ACC112 (cell line): Measurements from ENCODE around the gene C19orf47.
A peak's percentile ranks its signal among the peaks of the same experiment; 100 is the strongest.

Source experiments
- H2AFZ ChIP-seq: fragments of 200-600 bp; sonication (generic); one replicate; pipeline ENCODE4 v1.6.0; 2017; ENCODE audit warnings: antibody characterized with exemption, low read length; ENCODE audit not compliant: unreplicated experiment
- H3K27ac ChIP-seq: fragments of 200-600 bp; sonication (generic); 2 replicates; pipeline ENCODE4 v1.5.1; 2014; ENCODE audit warnings: low read depth, mild to moderate bottlenecking, antibody characterized with exemption, low read length, moderate library complexity
- H3K27me3 ChIP-seq: fragments of 200-600 bp; sonication (generic); 2 replicates; pipeline ENCODE4 v1.6.1; 2014; ENCODE audit warnings: mild to moderate bottlenecking, antibody characterized with exemption, low read length, moderate library complexity, mixed read lengths; ENCODE audit not compliant: insufficient read depth
- H3K36me3 ChIP-seq: fragments of 200-600 bp; sonication (generic); 2 replicates; pipeline ENCODE4 v1.6.1; 2016; ENCODE audit warnings: mild to moderate bottlenecking, antibody characterized with exemption, low read length, moderate library complexity, mixed read lengths; ENCODE audit not compliant: insufficient read depth
- H3K4me1 ChIP-seq: fragments of 200-600 bp; sonication (generic); one replicate; pipeline ENCODE4 v1.6.1; 2016; ENCODE audit warnings: low read length, mixed read lengths; ENCODE audit not compliant: insufficient read depth, unreplicated experiment, control insufficient read depth
- H3K4me3 ChIP-seq: fragments of 200-600 bp; sonication (generic); 2 replicates; pipeline ENCODE4 v1.5.1; 2014; ENCODE audit warnings: mild to moderate bottlenecking, low read depth, low read length
- H3K79me2 ChIP-seq: fragments of 200-600 bp; sonication (generic); one replicate; pipeline ENCODE4 v1.6.0; 2016; ENCODE audit warnings: low read length; ENCODE audit not compliant: control insufficient read depth, unreplicated experiment, insufficient read depth

The C19orf47 gene

DNA sequence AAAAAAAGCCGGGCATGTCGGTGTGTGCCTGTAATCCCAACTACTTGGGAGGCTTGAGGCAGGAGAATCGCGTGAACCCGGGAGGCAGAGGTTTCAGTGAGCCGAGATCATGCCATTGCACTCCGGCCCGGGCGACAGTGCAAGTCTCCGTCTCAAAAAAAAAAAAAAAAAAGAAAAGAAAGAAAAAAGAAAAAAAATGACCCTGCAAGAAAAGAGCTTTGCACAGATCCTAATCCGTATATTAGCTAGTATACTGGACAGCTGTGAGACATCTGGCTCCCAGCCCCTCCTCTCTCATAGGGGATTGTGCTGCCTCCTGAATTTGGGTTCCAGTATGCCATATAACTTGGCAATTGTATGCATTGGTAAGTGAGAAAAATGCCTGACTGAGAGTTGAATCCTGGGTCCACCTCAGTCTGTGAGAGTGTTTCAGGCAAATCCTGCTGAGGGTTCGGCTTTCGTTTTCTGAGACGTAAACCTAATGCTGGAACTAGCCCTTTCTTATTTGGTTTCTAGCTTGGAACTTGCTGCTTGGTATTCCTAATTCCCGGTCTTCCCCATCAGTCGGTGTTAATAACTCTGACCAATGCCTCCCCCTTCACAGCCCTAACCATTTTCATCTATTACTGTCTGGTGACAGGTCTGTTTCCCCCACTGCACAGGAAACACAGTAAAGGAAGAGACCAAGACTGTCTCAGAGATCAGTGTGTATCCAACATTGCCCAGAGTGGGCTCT, 61.8 kb downstream of the C19orf47 start:
- Histone ChIP-seq H3K27me3 (no peaks in the 10 kb centered on the region), H2AFZ (peak overlapping the region; percentile 98), H3K79me2 (peaks cover 35% of the 10 kb centered on the region), H3K36me3 (no peaks in the 10 kb centered on the region), H3K4me3 (peak overlapping the region; percentile 68), H3K4me1 (peaks cover 13% of the 10 kb centered on the region), H3K27ac (no peak overlapping the region; the same call in 1 of the 2 replicates)

- H3K4me3 ChIP-seq: peak overlapping the region; percentile 85
- no peaks in the 10 kb centered on the region for H3K36me3 ChIP-seq
- peaks cover 43% of the 10 kb centered on the region for H3K79me2 ChIP-seq
- peak overlapping the region; percentile 90 for H2AFZ ChIP-seq
- peak overlapping the region; percentile 81 for H3K27ac ChIP-seq
- no peaks in the 10 kb centered on the region for H3K27me3 ChIP-seq
- peaks cover 13% of the 10 kb centered on the region for H3K4me1 ChIP-seq
Observed at GRCh38 chr19:40285353-40286234, 62.6 kb downstream of the C19orf47 start.

GRCh38 chr19:40284501-40285352, 63.5 kb downstream of the C19orf47 start, which contains the start of gene AKT2:
AKT2 (minus strand) TSS chr19:40285345; CDS start chr19:40265267, 20,078 bp downstream.
- peak within 1 kb of the TSS; percentile 85 for H3K4me3 ChIP-seq
- peak within 1 kb of the TSS; percentile 90 for H2AFZ ChIP-seq
- peak within 1 kb of the TSS; percentile 81 for H3K27ac ChIP-seq
- H3K79me2 ChIP-seq: peaks cover 51% of the 10 kb centered on the region
- H3K36me3 ChIP-seq: no peaks in the 10 kb centered on the region
- peaks cover 13% of the 10 kb centered on the region for H3K4me1 ChIP-seq
- no peaks in the 10 kb centered on the region for H3K27me3 ChIP-seq

- no peaks in the 10 kb centered on the region for H3K27me3 ChIP-seq
- H3K27ac ChIP-seq: peak overlapping the region; percentile 72
- H3K4me1 ChIP-seq: peaks cover 13% of the 10 kb centered on the region
- peaks cover 57% of the 10 kb centered on the region for H3K79me2 ChIP-seq
- no peaks in the 10 kb centered on the region for H3K36me3 ChIP-seq
- no peak overlapping the region for H2AFZ ChIP-seq
- peak overlapping the region; percentile 85 for H3K4me3 ChIP-seq
Observed at GRCh38 chr19:40284251-40284500, 64.0 kb downstream of the C19orf47 start.

GRCh38 chr19:40283414-40284250, 64.6 kb downstream of the C19orf47 start:
- no peak overlapping the region for H2AFZ ChIP-seq
- H3K4me1 ChIP-seq: peaks cover 13% of the 10 kb centered on the region
- no peaks in the 10 kb centered on the region for H3K27me3 ChIP-seq
- H3K4me3 ChIP-seq: peak overlapping the region; percentile 85
- H3K79me2 ChIP-seq: peaks cover 61% of the 10 kb centered on the region
- peak overlapping the region; percentile 72 for H3K27ac ChIP-seq
- no peaks in the 10 kb centered on the region for H3K36me3 ChIP-seq

DNA sequence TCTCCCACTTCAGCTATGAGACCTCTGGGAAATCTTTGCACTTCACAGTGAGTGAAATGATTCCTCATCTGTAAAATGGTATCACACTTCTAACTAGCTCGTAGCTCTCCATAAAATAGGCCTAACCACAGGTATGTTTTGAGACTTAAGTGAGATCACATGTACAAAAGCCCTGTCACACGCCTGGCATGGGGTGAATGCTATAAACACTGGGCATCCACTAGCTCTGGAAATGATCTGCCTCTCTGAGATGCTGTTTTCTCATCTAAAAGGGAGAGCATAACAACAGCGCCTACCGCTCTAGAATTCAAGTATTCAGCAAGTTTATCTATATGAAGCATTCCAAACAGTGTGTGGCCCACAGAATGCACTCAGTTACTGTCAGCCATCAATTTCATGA, 65.3 kb downstream of the C19orf47 start:
- no peaks in the 10 kb centered on the region for H3K27me3 ChIP-seq
- H3K36me3 ChIP-seq: no peaks in the 10 kb centered on the region
- no peak overlapping the region for H3K4me3 ChIP-seq
- peaks cover 68% of the 10 kb centered on the region for H3K79me2 ChIP-seq
- H3K4me1 ChIP-seq: peaks cover 13% of the 10 kb centered on the region
- no peak overlapping the region for H3K27ac ChIP-seq
- no peak overlapping the region for H2AFZ ChIP-seq

DNA sequence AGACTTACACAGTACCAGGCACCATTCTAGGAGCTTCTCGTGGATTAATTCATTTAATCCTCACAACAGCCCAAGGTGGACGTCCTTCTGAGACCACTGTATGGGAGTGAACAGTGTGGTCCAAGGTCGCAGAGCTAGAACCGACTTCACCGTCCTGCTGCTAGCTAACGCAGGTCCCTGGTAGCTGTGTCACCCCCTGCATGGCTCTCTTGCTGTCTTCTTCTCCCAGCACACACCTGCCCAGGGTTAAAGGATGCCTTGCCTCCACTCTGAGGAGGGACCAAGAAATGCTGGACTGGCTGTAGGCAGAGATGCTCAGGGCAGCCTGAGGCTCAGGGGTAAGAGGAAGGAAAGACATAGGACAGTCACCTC, 66.0 kb downstream of the C19orf47 start:
- Histone ChIP-seq H3K79me2 (peaks cover 74% of the 10 kb centered on the region), H3K27me3 (no peaks in the 10 kb centered on the region), H3K4me1 (peaks cover 13% of the 10 kb centered on the region), H2AFZ (no peak overlapping the region), H3K4me3 (no peak overlapping the region), H3K27ac (no peak overlapping the region), H3K36me3 (no peaks in the 10 kb centered on the region)

DNA sequence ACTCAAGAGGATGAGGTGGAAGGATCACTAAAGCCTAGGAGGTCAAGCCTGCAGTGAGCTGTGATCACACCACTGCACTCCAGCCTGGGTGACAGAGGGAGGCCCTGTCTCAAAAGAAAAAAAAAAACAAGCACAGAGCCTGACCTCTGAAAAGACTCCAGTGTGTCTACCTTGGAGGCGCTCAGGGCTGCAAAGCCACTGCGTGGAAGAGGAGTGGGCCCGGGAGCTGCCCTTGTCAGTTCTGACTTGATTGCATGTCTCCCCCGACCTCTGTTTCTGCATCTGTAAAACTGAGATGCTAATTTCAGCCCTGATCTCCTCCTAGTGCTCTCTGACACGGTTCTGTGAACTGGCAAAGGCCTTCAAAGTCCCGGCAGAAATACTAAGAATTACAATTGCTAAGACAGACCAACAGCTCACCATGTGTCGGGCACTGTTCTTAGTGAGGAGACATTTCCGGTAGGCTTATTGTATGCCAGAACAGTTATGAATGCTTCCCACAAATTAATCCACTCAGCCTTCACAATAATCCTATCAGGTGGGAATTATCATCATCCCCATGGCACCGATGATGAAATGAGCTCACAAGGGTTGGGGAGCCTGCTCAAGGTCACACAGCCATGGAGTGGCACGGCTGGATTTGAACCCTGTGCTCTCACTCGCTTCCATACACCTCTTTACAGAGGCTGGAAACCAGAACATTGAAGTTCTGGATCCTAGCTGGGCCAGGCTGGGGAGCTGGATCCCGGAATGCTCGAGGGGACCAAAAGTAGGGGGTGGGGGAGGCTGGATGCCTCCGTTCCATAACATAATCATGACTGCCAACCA, 66.6 kb downstream of the C19orf47 start:
- no peak overlapping the region for H3K27ac ChIP-seq
- no peak overlapping the region for H2AFZ ChIP-seq
- no peak overlapping the region for H3K4me3 ChIP-seq
- H3K36me3 ChIP-seq: no peaks in the 10 kb centered on the region
- H3K79me2 ChIP-seq: peaks cover 76% of the 10 kb centered on the region
- no peaks in the 10 kb centered on the region for H3K27me3 ChIP-seq
- H3K4me1 ChIP-seq: peaks cover 12% of the 10 kb centered on the region

DNA sequence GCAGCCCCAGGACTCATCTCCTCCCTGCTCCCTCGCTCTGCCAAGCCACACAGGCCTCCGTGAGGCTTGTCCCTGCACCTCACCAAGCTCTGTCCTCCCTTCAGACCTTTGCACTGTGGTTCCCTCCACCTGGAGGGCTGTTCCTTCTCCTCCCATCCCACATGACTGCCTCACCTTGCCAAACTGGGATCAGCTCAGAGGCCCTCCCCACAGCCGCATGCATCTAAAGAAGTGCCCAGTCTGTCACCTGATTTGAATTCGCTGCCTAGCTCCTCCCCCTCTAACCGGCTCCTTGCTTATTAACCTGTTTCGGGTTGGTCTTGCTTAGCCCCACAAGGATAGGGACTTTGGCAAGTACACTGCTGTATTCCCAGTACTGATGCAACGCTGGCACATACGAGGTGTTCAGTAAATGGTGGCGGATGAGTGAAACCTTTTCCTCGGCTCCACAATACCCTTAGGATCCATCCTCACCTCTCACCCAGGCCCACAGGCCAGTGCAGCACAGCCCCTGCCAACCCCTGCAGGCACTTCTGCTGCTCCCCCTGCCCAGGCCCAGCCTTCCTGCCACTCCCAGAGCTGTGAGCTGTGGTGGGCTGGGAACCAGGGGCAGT, 67.5 kb downstream of the C19orf47 start:
- Histone ChIP-seq H3K4me1 (peaks cover 7% of the 10 kb centered on the region), H2AFZ (no peak overlapping the region), H3K27me3 (no peaks in the 10 kb centered on the region), H3K27ac (no peak overlapping the region), H3K79me2 (peaks cover 78% of the 10 kb centered on the region), H3K4me3 (no peak overlapping the region), H3K36me3 (no peaks in the 10 kb centered on the region)
